Heart left ventricle (tissue), 13 donors: ENCODE data around the gene PARD3.

Experiments used
- CTCF ChIP-seq, 12 donors: fragments of 200-600 bp; sonication (generic) in 4 of 12; IDR thresholded peaks; one replicate each; pipeline versions ENCODE4 v1.5.0 to v1.8.0; 2018 to 2022; ENCODE audit warnings: antibody characterized with exemption in 12 of 12, mild to moderate bottlenecking in 5 of 12
- POLR2A ChIP-seq, 2 donors: fragments of 450-650 bp; IDR thresholded peaks; one replicate each; pipeline ENCODE4 v1.6.1; 2017; ENCODE audit warnings: antibody characterized with exemption in 2 of 2, mild to moderate bottlenecking in 2 of 2, moderate library complexity in 2 of 2
- donor health status: ischemic (EF 13 %, LVEDD 7.1; RV severe dilation, severe dysfunction).
- donor health status: DM: no; HTN: yes; CAD: no.
- donor health status: DM: no; HTN: no; CAD: no.
- donor health status: ischemic (EF 25% LVEDD 6.9; RV normal size, moderate dysfunction).
- donor health status: ischemic (EF 25% LVEDD 5.7; RV mildly dilated, moderate dysfunction).
- donor health status: ischemic (EF 35%, LVEDD 5.7; RV mildly dilated, moderate dysfunction).
- donor health status: nonischemic (EF 11% LVEDD 7.7; RV severe dilation, severe dysfunction).
- donor health status: DM: yes; HTN: yes; CAD: no.
- donor health status: PGD.
- donor health status: ischemic (EF 29% LVEDD 5.4; RV normal size, mild dysfunction).
- donor health status: nonischemic (EF 23%, LVEDD 6.1; RV moderate dilation, normal function).

DNA sequence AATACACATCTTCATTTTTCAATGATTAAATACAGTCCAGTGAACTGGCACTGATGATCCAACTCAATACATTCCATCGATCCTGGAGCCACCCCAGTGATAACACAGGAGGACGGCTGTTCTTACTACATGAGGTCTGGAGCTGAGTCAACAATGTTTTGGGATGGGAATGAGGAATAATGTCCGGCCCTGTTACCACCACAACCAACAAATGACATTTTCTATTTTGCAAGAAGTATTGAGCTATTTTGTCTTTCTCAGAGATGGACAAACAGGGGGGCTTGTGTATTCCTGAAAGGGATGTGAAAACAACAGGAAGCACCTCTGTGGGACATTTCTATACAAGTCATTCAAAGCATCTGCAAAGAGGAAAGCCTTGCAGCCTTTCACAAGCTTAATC lies 249.2 kb downstream of the PARD3 start:
- no peak for TF ChIP-seq CTCF (IDR thresholded peaks at IDR 0.05)
- no peak for TF ChIP-seq POLR2A (IDR thresholded peaks at IDR 0.05)
